LNCAP (cell line): ENCODE data around the gene TROAP.

Experiments used
- CTCF ChIP-seq: fragments of 450-650 bp; IDR thresholded peaks from 2 replicates; pipeline ENCODE4 v1.5.1; 2017; ENCODE audit warnings: mild to moderate bottlenecking

Gene TROAP

GRCh38 chr12:49359671-49360070 is 36.6 kb downstream of the TROAP start:
- no peak for TF ChIP-seq CTCF

- no peak for TF ChIP-seq CTCF
Observed at GRCh38 chr12:49362077-49362476, 39.0 kb downstream of the TROAP start.

- no peak for TF ChIP-seq CTCF
Observed at GRCh38 chr12:49364989-49365388, 41.9 kb downstream of the TROAP start.

- no peak for TF ChIP-seq CTCF
Observed at GRCh38 chr12:49365542-49365941, 42.5 kb downstream of the TROAP start.

GRCh38 chr12:49366096-49366651 is 43.1 kb downstream of the TROAP start:
- no peak for TF ChIP-seq CTCF

- TF ChIP-seq CTCF, result no peak
Observed at GRCh38 chr12:49366652-49367380, 43.8 kb downstream of the TROAP start.

GRCh38 chr12:49367381-49368239 is 44.6 kb downstream of the TROAP start, which contains the start of gene SPATS2:
Gene SPATS2 (plus strand): TSS chr12:49367462. CDS start chr12:49461013, 93,551 bp downstream.
- TF ChIP-seq CTCF, result no peak
